Liver (tissue), 9 donors: ENCODE results near the gene CLCN7. TPM values are rescaled to one million over a fixed set of nuclear protein-coding genes. Genes with fewer than 3 reads are reported as not detected.

Experiments
- DNase-seq: peaks from one replicate; pipeline ENCODE4 v3.0.0-alpha.2; 2017; ENCODE audit warnings: low spot score
- H3K27ac ChIP-seq, 2 donors: one replicate each; pipeline ENCODE4 v1.7.0; 2013; ENCODE audit warnings: inconsistent platforms in 2 of 2, low read length in 2 of 2, control low read depth in 1 of 2, low read depth in 1 of 2, mild to moderate bottlenecking in 1 of 2
- H3K27me3 ChIP-seq, 4 donors: one replicate each; pipeline versions ENCODE4 v1.6.1 to v1.7.0; 2013; ENCODE audit warnings: low read length in 3 of 4, inconsistent platforms in 1 of 4, mild to moderate bottlenecking in 1 of 4, moderate library complexity in 1 of 4; ENCODE audit not compliant: control insufficient read depth in 4 of 4, insufficient read depth in 4 of 4
- H3K36me3 ChIP-seq, 4 donors: one replicate each; pipeline versions ENCODE4 v1.6.1 to v1.7.0; 2013; ENCODE audit warnings: low read length in 3 of 4, mild to moderate bottlenecking in 3 of 4, low read depth in 1 of 4, moderate library complexity in 1 of 4; ENCODE audit not compliant: control insufficient read depth in 4 of 4, insufficient read depth in 3 of 4
- H3K4me1 ChIP-seq, 4 donors: one replicate each; pipeline versions ENCODE4 v1.6.1 to v1.7.0; 2013; ENCODE audit warnings: low read length in 3 of 4, mild to moderate bottlenecking in 3 of 4, moderate library complexity in 1 of 4; ENCODE audit not compliant: control insufficient read depth in 4 of 4, insufficient read depth in 4 of 4
- H3K4me3 ChIP-seq, 3 donors: one replicate each; pipeline versions ENCODE4 v1.6.1 to v1.7.0; 2013; ENCODE audit warnings: low read length in 3 of 3, control low read depth in 1 of 3, low read depth in 1 of 3, mild to moderate bottlenecking in 1 of 3
- H3K9ac ChIP-seq, 2 donors: one replicate each; pipeline ENCODE4 v1.7.0; 2013; ENCODE audit warnings: low read length in 2 of 2, mild to moderate bottlenecking in 2 of 2, moderate library complexity in 2 of 2, control low read depth in 1 of 2, low read depth in 1 of 2
- H3K9me3 ChIP-seq, 4 donors: one replicate each; pipeline versions ENCODE4 v1.6.1 to v1.7.0; 2013; ENCODE audit warnings: low read length in 3 of 4; ENCODE audit not compliant: control insufficient read depth in 4 of 4
- CTCF ChIP-seq: fragments of 150-350 bp; IDR thresholded peaks from 2 replicates; pipeline ENCODE4 v1.5.1; 2017; ENCODE audit warnings: improper control_type of control experiment, low read depth, low read length; ENCODE audit not compliant: missing input control
- EGR1 ChIP-seq, 2 donors: IDR thresholded peaks; 2 replicates each; pipeline ENCODE4 v1.6.1; 2016 to 2018; ENCODE audit warnings: antibody characterized with exemption in 2 of 2, low read depth in 2 of 2
- FOXA1 ChIP-seq: IDR thresholded peaks from 2 replicates; pipeline ENCODE4 v1.6.1; 2016; ENCODE audit warnings: antibody characterized with exemption
- FOXA2 ChIP-seq: IDR thresholded peaks from 2 replicates; pipeline ENCODE4 v1.6.1; 2016; ENCODE audit warnings: antibody characterized with exemption
- GABPA ChIP-seq, 2 donors: IDR thresholded peaks in 1 of 2; conservative IDR thresholded peaks in 1 of 2; 2 replicates each; pipeline ENCODE4 v1.6.1; 2016; ENCODE audit warnings: antibody characterized with exemption in 2 of 2, mild to moderate bottlenecking in 1 of 2, moderate library complexity in 1 of 2
- HNF4A ChIP-seq, 2 donors: conservative IDR thresholded peaks; 2 replicates each; pipeline ENCODE4 v1.6.1; 2016; ENCODE audit warnings: antibody characterized with exemption in 2 of 2, mild to moderate bottlenecking in 2 of 2
- HNF4G ChIP-seq: IDR thresholded peaks from 2 replicates; pipeline ENCODE4 v1.6.1; 2016; ENCODE audit warnings: antibody characterized with exemption
- MAX ChIP-seq: IDR thresholded peaks from 2 replicates; pipeline ENCODE4 v1.6.1; 2016; ENCODE audit warnings: antibody characterized with exemption
- RAD21 ChIP-seq, 2 donors: IDR thresholded peaks; 2 replicates each; pipeline ENCODE4 v1.6.1; 2016; ENCODE audit warnings: antibody characterized with exemption in 2 of 2, mild to moderate bottlenecking in 2 of 2
- REST ChIP-seq: IDR thresholded peaks from 2 replicates; pipeline ENCODE4 v1.6.1; 2016; ENCODE audit warnings: antibody characterized with exemption, mild to moderate bottlenecking
- RXRA ChIP-seq, 2 donors: IDR thresholded peaks; 2 replicates each; pipeline ENCODE4 v1.6.1; 2017 to 2018; ENCODE audit warnings: antibody characterized with exemption in 2 of 2, mild to moderate bottlenecking in 1 of 2
- SP1 ChIP-seq: IDR thresholded peaks from 2 replicates; pipeline ENCODE4 v1.6.1; 2018; ENCODE audit warnings: antibody characterized with exemption, mild to moderate bottlenecking
- YY1 ChIP-seq: IDR thresholded peaks from 2 replicates; pipeline ENCODE4 v1.6.1; 2016; ENCODE audit warnings: antibody characterized with exemption, mild to moderate bottlenecking
- ZBTB33 ChIP-seq: IDR thresholded peaks from 2 replicates; pipeline ENCODE4 v1.6.1; 2016; ENCODE audit warnings: antibody characterized with exemption
- WGBS: extraction: QIAGEN DNeasy Blood & Tissue Kit; methylation state at CpG from one replicate; pipeline ENCODE4 v1.1.7; 2013; 5-methylcytosine and 5-hydroxymethylcytosine counted together
- polyA plus RNA-seq, 2 donors: library from polyadenylated mRNA; stranded (reverse) in 1 of 2; unstranded in 1 of 2; fragments of 200-250 nt in 1 of 2; fragments of >200 nt in 1 of 2; fragmentation: Nextera tagmentation in 1 of 2; extraction: Ambion mirVana in 1 of 2; gene quantifications; one replicate each; pipeline versions ENCODE4 v1.2.1 to v1.2.3, GENCODE V29; 2013 to 2015
- total RNA-seq, 2 donors: library from RNA; depleted of rRNA; stranded (reverse); fragments of >200 nt; gene quantifications; one replicate each; pipeline ENCODE4 v1.2.3, GENCODE V29; 2014
- donor health status: healthy.
- donor health status: healthy.
- donor health status: healthy.
- donor health status: healthy.
- donor health status: healthy.

CLCN7 gene
- total and polyA plus RNA-seq, 4 donors = 13.9 to 36.2 (median 30.2) TPM

GRCh38 chr16:1499756-1500464 is 25.1 kb upstream of the CLCN7 start:
- WGBS = 96% methylated on average over 36 of the region's 36 CpGs
- H3K27ac ChIP-seq = no peak overlapping the region
- H3K4me3 ChIP-seq = no peak overlapping the region
- H3K36me3 ChIP-seq = peaks cover 4 to 64% (median 33%) of the 10 kb centered on the region in 4 donors
- H3K27me3 ChIP-seq = no peaks in the 10 kb centered on the region
- H3K9me3 ChIP-seq = no peaks in the 10 kb centered on the region
- H3K9ac ChIP-seq = no peak overlapping the region
- peaks cover 0 to 2% (median 0%) of the 10 kb centered on the region in 4 donors for H3K4me1 ChIP-seq
- TF ChIP-seq HNF4G (no peak), FOXA1 (no peak), RAD21 (IDR thresholded peaks at IDR 0.05) (no peak), HNF4A (conservative IDR thresholded peaks at IDR 0.05) (no peak), ZBTB33 (no peak), GABPA (IDR thresholded peaks at IDR 0.05 in 1 of 2, conservative IDR thresholded peaks at IDR 0.05 in 1 of 2) (no peak), EGR1 (IDR thresholded peaks at IDR 0.05; ENCODE audit: low read depth in 2 of 2) (no peak), RXRA (IDR thresholded peaks at IDR 0.05) (no peak), SP1 (no peak), MAX (no peak), REST (no peak), YY1 (no peak), FOXA2 (no peak), CTCF (no peak)
- no peak for DNase-seq
